RWPE2 (cell line): Measurements from ENCODE around the gene FAM151A.

Experiments used
- ATAC-seq: fragments of 200-7000 bp; cut with Tn5 transposase; 3 replicates; pipeline ENCODE4 v1.9.1; 2021; ENCODE audit warnings: low read depth
- DNase-seq: peaks from one replicate; pipeline ENCODE4 v3.0.0-alpha.2; 2020; ENCODE audit warnings: low spot score
- H3K27ac ChIP-seq: fragments of 450-650 bp; 2 replicates; pipeline ENCODE4 v1.5.1; 2017; ENCODE audit warnings: mild to moderate bottlenecking; ENCODE audit not compliant: poor library complexity, severe bottlenecking
- H3K27me3 ChIP-seq: fragments of 250-450 bp; sonication (Bioruptor Pico); 2 replicates; pipeline ENCODE4 v1.5.1; 2021; ENCODE audit warnings: mild to moderate bottlenecking, moderate library complexity; ENCODE audit not compliant: insufficient read depth, poor library complexity, severe bottlenecking
- H3K36me3 ChIP-seq: fragments of 250-450 bp; sonication (Bioruptor Pico); 2 replicates; pipeline ENCODE4 v1.5.1; 2020; ENCODE audit warnings: low read depth, mild to moderate bottlenecking, moderate library complexity
- H3K4me1 ChIP-seq: fragments of 250-450 bp; sonication (Bioruptor Pico); 2 replicates; pipeline ENCODE4 v1.5.1; 2021; ENCODE audit warnings: mild to moderate bottlenecking, moderate library complexity; ENCODE audit not compliant: insufficient read depth, poor library complexity, severe bottlenecking
- H3K4me3 ChIP-seq: fragments of 250-450 bp; sonication (Bioruptor Pico); 2 replicates; pipeline ENCODE4 v1.5.1; 2021; ENCODE audit warnings: mild to moderate bottlenecking, moderate library complexity; ENCODE audit not compliant: severe bottlenecking
- H3K9me3 ChIP-seq: fragments of 250-450 bp; sonication (Bioruptor Pico); 2 replicates; pipeline ENCODE4 v1.5.1; 2021; ENCODE audit warnings: mild to moderate bottlenecking, moderate library complexity; ENCODE audit not compliant: severe bottlenecking
- TF ChIP-seq, protein P1 (sequence below): fragments of 450-650 bp; IDR thresholded peaks from one replicate; pipeline ENCODE4 v1.5.1; 2017; ENCODE audit warnings: mild to moderate bottlenecking, moderate library complexity; ENCODE audit not compliant: poor library complexity, severe bottlenecking

The FAM151A gene

DNA sequence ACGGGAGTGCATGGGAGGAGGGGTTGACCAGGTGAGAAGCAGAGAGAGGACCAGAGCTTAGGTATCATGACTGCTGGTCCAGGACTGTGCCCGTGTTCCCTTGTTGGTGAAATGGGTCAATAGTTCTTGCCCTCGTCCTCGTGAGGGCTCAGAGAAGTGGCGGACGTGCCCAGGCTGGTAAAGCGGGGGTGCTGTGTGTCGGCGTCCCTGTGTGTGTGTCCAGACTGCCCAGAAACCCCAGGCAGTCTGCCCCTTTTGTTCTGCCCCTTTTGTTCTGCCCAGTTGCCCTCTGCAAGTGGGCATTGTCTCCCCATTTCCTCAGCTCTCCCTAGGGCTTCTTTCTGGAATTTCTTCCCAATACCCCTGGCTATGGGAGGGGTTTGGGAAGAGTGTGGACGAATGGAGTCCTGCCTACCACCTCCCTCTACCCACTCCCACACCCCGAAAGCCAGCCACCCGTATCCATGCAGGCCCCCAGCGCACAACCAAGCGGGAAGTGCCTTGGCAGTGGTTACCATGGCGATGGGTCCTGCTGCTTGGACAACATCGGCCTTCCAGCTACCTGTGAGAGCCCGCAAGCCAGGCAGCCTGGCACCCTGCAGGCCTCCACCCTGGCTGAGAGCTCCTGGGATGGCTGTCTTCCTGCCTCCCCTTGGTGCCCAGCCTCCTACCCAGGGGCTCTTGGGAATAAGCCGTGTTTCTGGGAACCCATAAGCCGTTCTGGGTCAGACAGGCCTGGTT lies 40.6 kb downstream of the FAM151A start:
- ATAC-seq: no peak
- H3K4me1 ChIP-seq: peaks cover 10% of the 10 kb centered on the region

DNA sequence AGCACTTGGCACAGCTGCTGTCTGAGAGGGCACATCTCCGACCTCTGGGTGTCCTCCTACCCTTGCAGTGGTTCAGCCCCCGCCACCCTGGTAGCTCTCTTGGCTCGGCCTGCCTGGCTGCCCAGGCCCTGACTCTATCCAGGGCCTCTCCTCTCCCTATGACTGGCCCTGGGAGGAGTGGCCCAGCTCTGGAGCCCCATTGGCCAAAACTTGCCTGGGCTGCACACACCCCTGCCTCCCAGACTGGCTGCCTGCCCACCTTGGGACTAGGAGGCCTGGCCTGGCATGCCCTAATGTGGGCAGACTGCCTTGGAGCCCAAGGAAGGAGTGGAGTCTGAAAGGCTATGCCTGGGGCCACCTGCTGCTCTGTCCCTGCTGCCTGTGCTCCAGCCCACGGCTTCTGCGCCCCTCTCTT lies 41.7 kb downstream of the FAM151A start:
- peak; percentile 91 for DNase-seq
- Histone ChIP-seq H3K4me3 (no peak overlapping the region), H3K27me3 (no peaks in the 10 kb centered on the region), H3K27ac (no peak overlapping the region), H3K9me3 (no peaks in the 10 kb centered on the region), H3K36me3 (no peaks in the 10 kb centered on the region), H3K4me1 (peaks cover 10% of the 10 kb centered on the region)
- peak; percentile 99 for ATAC-seq
- TF ChIP-seq, protein P1, sequence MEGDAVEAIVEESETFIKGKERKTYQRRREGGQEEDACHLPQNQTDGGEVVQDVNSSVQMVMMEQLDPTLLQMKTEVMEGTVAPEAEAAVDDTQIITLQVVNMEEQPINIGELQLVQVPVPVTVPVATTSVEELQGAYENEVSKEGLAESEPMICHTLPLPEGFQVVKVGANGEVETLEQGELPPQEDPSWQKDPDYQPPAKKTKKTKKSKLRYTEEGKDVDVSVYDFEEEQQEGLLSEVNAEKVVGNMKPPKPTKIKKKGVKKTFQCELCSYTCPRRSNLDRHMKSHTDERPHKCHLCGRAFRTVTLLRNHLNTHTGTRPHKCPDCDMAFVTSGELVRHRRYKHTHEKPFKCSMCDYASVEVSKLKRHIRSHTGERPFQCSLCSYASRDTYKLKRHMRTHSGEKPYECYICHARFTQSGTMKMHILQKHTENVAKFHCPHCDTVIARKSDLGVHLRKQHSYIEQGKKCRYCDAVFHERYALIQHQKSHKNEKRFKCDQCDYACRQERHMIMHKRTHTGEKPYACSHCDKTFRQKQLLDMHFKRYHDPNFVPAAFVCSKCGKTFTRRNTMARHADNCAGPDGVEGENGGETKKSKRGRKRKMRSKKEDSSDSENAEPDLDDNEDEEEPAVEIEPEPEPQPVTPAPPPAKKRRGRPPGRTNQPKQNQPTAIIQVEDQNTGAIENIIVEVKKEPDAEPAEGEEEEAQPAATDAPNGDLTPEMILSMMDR: no peak

More for the DNA sequence above, 40.6 kb downstream of the FAM151A start:
- no peak overlapping the region for H3K4me3 ChIP-seq
- H3K9me3 ChIP-seq: no peaks in the 10 kb centered on the region
- TF ChIP-seq, protein P1: no peak
- H3K36me3 ChIP-seq: no peaks in the 10 kb centered on the region
- no peak for DNase-seq
- no peaks in the 10 kb centered on the region for H3K27me3 ChIP-seq
- H3K27ac ChIP-seq: no peak overlapping the region

DNA sequence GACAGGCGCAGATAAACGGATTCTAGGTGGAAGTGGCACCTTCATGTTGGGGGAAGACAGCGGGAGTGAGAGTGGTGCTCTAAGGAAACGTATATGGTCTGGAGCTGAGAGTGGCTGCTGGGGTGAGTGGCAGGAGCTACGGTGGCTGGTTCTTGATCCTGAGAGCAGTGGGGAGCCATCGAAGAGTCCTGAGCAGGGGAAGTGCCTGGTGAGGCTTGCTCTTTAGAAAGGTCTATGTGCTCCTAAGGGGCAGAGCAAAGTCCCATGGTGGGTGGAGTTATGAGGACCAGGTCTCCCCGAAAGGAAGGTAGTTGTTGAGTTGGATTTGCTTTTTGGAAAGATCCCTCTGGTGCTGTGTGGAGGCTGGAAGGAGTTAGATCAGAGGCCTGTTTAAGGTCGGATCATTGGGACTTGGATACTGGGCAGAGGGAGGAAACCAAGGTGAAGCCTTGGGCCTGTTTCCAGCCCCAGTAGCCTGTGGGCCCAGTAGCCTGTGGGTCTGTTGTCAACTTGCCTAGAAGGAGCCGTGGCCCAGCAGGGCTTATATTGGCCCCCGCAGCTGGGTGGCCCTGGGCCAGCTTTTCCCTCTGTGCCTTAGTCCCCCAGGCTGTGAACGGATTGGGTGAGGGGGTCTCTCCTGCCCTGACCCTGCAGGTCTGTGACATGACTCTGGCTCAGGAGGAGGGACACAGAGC lies 42.3 kb downstream of the FAM151A start:
- Histone ChIP-seq H3K4me1 (peaks cover 10% of the 10 kb centered on the region), H3K27me3 (no peaks in the 10 kb centered on the region), H3K9me3 (no peaks in the 10 kb centered on the region), H3K4me3 (no peak overlapping the region), H3K27ac (no peak overlapping the region), H3K36me3 (no peaks in the 10 kb centered on the region)
- no peak for ATAC-seq
- TF ChIP-seq, protein P1: no peak
- DNase-seq: no peak

DNA sequence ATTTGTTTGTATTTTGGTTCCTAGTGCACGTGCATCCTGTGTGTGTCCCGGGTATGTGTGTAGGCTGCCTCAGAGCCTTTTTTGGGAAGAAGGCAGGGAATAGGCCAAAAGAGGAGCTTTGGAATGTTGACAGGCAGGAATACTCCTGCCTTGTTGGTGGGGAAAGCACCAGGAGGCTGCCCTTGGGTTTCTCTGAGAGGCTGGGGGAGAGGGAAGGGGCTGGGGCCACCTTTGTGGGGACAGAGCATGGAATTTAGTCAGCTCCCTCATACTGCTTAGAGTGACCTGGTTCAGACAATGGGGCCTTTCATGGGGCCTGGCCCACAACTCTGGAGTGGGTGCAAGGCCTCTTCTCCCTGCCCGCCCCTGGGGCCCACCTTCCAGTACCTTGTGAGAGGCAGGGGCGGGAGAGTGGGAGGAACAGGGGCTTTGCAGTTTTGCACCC lies 44.0 kb downstream of the FAM151A start:
- DNase-seq (no peak), ATAC-seq (no peak)
- H3K36me3 ChIP-seq: no peaks in the 10 kb centered on the region
- no peaks in the 10 kb centered on the region for H3K27me3 ChIP-seq
- no peak overlapping the region for H3K4me3 ChIP-seq
- no peak overlapping the region for H3K27ac ChIP-seq
- H3K9me3 ChIP-seq: no peaks in the 10 kb centered on the region
- TF ChIP-seq, protein P1: no peak
- peaks cover 10% of the 10 kb centered on the region for H3K4me1 ChIP-seq

DNA sequence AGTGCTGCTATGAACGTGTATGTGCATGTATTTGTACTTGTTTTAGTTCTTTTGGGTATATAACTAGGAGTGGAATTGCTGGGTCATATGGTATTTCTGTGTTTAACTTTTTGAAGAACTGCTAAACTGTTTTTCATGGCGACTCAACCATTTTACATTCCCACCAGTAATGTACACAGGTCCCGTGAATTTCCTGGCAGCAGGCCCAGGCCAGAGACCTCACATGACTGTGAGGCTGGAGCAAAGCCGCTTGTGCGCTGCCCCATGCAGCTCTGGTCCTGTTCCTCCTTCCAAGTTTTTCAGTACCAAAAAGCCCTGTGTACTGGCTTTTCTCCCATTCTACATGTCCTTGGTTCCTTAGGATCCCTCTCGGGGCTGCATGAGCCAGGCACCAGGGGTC lies 45.7 kb downstream of the FAM151A start:
- H3K4me3 ChIP-seq: no peak overlapping the region
- H3K4me1 ChIP-seq: peaks cover 10% of the 10 kb centered on the region
- no peak for ATAC-seq
- no peaks in the 10 kb centered on the region for H3K9me3 ChIP-seq
- 0 out of 2 replicates have a peak, but pooled peaks cover 3% of the 10 kb centered on the region for H3K36me3 ChIP-seq
- no peak overlapping the region for H3K27ac ChIP-seq
- no peak for DNase-seq
- H3K27me3 ChIP-seq: no peaks in the 10 kb centered on the region
- TF ChIP-seq, protein P1: no peak
